Stimulated activated CD8-positive, alpha-beta memory T cell treated with anti-CD3 and anti-CD28 coated beads, Interleukin-12 subunit alpha, Interleukin-12 subunit beta, amount 100 ng/mL, for 24 hours (primary cell): Measurements from ENCODE around the gene NAPA.

Source experiments
- DNase-seq: peaks from one replicate; pipeline ENCODE4 v3.0.0-alpha.2; 2020; ENCODE audit errors: extremely low read depth

The NAPA gene

GRCh38 chr19:47458672-47459071 lies 56.2 kb downstream of the NAPA start:
- no peak for DNase-seq

GRCh38 chr19:47456721-47457474 lies 58.0 kb downstream of the NAPA start:
- DNase-seq: no peak

- DNase-seq: no peak
Measured at GRCh38 chr19:47450478-47450877, 64.4 kb downstream of the NAPA start.

- DNase-seq: no peak
Measured at GRCh38 chr19:47448360-47448727, 66.5 kb downstream of the NAPA start.

GRCh38 chr19:47447470-47448359 lies 67.1 kb downstream of the NAPA start:
- DNase-seq: no peak

- no peak for DNase-seq
Measured at GRCh38 chr19:47446534-47447469, 68.1 kb downstream of the NAPA start.

GRCh38 chr19:47445937-47446402 lies 68.9 kb downstream of the NAPA start:
- peak; percentile 22 for DNase-seq

GRCh38 chr19:47445527-47445926 lies 69.3 kb downstream of the NAPA start:
- DNase-seq: no peak

GRCh38 chr19:47444388-47444821 lies 70.5 kb downstream of the NAPA start:
- DNase-seq: no peak

GRCh38 chr19:47443331-47443730 lies 71.5 kb downstream of the NAPA start:
- no peak for DNase-seq

- DNase-seq: no peak
Measured at GRCh38 chr19:47438793-47439220, 76.1 kb downstream of the NAPA start.
